Heart left ventricle (tissue), 16 donors: ENCODE results near the gene MED27. TPM values are rescaled to one million over a fixed set of nuclear protein-coding genes. Genes with fewer than 3 reads are reported as not detected.

Experiments
- ATAC-seq, 4 donors: fragments of 200-7000 bp; cut with Tn5 transposase; one replicate each; pipeline ENCODE4 v1.9.1; 2020 to 2022; ENCODE audit warnings: moderate library complexity in 4 of 4, mild to moderate bottlenecking in 3 of 4, moderate number of reproducible peaks in 1 of 4
- DNase-seq, 5 donors: peaks; one replicate each; pipeline ENCODE4 v3.0.0-alpha.2; 2020
- H3K27ac ChIP-seq, 12 donors: fragments of 200-600 bp; sonication (generic) in 4 of 12; one replicate each; pipeline versions ENCODE4 v1.5.0 to v1.8.0; 2016 to 2022; ENCODE audit warnings: mild to moderate bottlenecking in 2 of 12
- H3K27me3 ChIP-seq, 9 donors: fragments of 200-600 bp; sonication (generic) in 2 of 9; one replicate each; pipeline versions ENCODE4 v1.5.1 to v1.8.0; 2016 to 2022; ENCODE audit warnings: mild to moderate bottlenecking in 3 of 9
- H3K36me3 ChIP-seq, 9 donors: fragments of 200-600 bp; sonication (generic) in 2 of 9; one replicate each; pipeline versions ENCODE4 v1.5.0 to v1.8.0; 2018 to 2022; ENCODE audit warnings: mild to moderate bottlenecking in 2 of 9
- H3K4me1 ChIP-seq, 12 donors: fragments of 200-600 bp; sonication (generic) in 4 of 12; one replicate each; pipeline versions ENCODE4 v1.5.0 to v1.8.0; 2016 to 2022; ENCODE audit warnings: mild to moderate bottlenecking in 3 of 12
- H3K4me3 ChIP-seq, 12 donors: fragments of 200-600 bp; sonication (generic) in 4 of 12; one replicate each; pipeline versions ENCODE4 v1.5.0 to v1.8.0; 2017 to 2022; ENCODE audit warnings: mild to moderate bottlenecking in 9 of 12, moderate library complexity in 4 of 12
- H3K9me3 ChIP-seq, 12 donors: fragments of 200-600 bp; sonication (generic) in 4 of 12; one replicate each; pipeline versions ENCODE4 v1.5.0 to v1.8.0; 2016 to 2022; ENCODE audit warnings: mild to moderate bottlenecking in 1 of 12
- POLR2A ChIP-seq, 2 donors: fragments of 450-650 bp; IDR thresholded peaks; one replicate each; pipeline ENCODE4 v1.6.1; 2017; ENCODE audit warnings: antibody characterized with exemption in 2 of 2, mild to moderate bottlenecking in 2 of 2, moderate library complexity in 2 of 2
- WGBS, 4 donors: extraction: QIAGEN DNeasy Blood & Tissue Kit in 2 of 4; methylation state at CpG; one replicate each; pipeline versions ENCODE4 v1.1.5 to v1.1.7; 2013 to 2018; 5-methylcytosine and 5-hydroxymethylcytosine counted together
- intact Hi-C, 10 donors: fragments of 100-400 bp; cut with DNase I; formaldehyde crosslinking; loops; one replicate each; pipeline versions ENCODE4 v1.11.1 to v1.14.2; 2022
- polyA plus RNA-seq, 2 donors: library from polyadenylated mRNA; stranded (reverse); fragments of 200-250 nt; gene quantifications; one replicate each; pipeline ENCODE4 v1.2.3, GENCODE V29; 2013
- total RNA-seq, 9 donors: library from RNA; depleted of rRNA in 2 of 9; stranded (reverse); fragments of >200 nt in 2 of 9; fragmentation: NEBNext Ultra II Directional in 3 of 9; extraction: Animal tissue kit (Norgen Biotek cat#: 25700) in 3 of 9; gene quantifications; one replicate each; pipeline versions ENCODE4 v1.1.0 to v1.2.4, GENCODE V29; 2016 to 2023
- TF ChIP-seq, protein P1 (sequence below), 12 donors: fragments of 200-600 bp; sonication (generic) in 4 of 12; IDR thresholded peaks; one replicate each; pipeline versions ENCODE4 v1.5.0 to v1.8.0; 2018 to 2022; ENCODE audit warnings: antibody characterized with exemption in 12 of 12, mild to moderate bottlenecking in 5 of 12
- donor health status: ischemic (EF 13 %, LVEDD 7.1; RV severe dilation, severe dysfunction).
- donor health status: healthy with polysubstance abuse.
- donor health status: DM: no; HTN: yes; CAD: no.
- donor health status: DM: no; HTN: no; CAD: no.
- donor health status: ischemic (EF 25% LVEDD 6.9; RV normal size, moderate dysfunction).
- donor health status: ischemic (EF 25% LVEDD 5.7; RV mildly dilated, moderate dysfunction).
- donor health status: healthy.
- donor health status: DM: yes; HTN: yes; CAD: no.
- donor health status: ischemic (EF 35%, LVEDD 5.7; RV mildly dilated, moderate dysfunction).
- donor health status: nonischemic (EF 11% LVEDD 7.7; RV severe dilation, severe dysfunction).
- donor health status: DM: yes; HTN: yes; CAD: no.
- donor health status: PGD.
- donor health status: ischemic (EF 29% LVEDD 5.4; RV normal size, mild dysfunction).
- donor health status: nonischemic (EF 23%, LVEDD 6.1; RV moderate dilation, normal function).

The MED27 gene
- total and polyA plus RNA-seq, 11 donors, result 14.3 to 23.0 (median 15.6) TPM

GRCh38 chr9:131833083-131833482 lies 246.6 kb downstream of the MED27 start:
- Histone ChIP-seq H3K36me3 (no peaks in the 10 kb centered on the region), H3K9me3 (peaks cover 0 to 15% (median 9%) of the 10 kb centered on the region in 12 donors), H3K4me3 (no peak overlapping the region), H3K4me1 (no peaks in the 10 kb centered on the region), H3K27ac (no peak overlapping the region), H3K27me3 (peaks cover 0 to 12% (median 0%) of the 10 kb centered on the region in 9 donors)
- ATAC-seq, result no peak
- intact Hi-C loops, result loop anchor here in 1 of 10 donors (10.0 kb wide), 2 partner anchors 132 to 402 kb away; no protein-coding TSS in a partner anchor
- TF ChIP-seq, protein P1, sequence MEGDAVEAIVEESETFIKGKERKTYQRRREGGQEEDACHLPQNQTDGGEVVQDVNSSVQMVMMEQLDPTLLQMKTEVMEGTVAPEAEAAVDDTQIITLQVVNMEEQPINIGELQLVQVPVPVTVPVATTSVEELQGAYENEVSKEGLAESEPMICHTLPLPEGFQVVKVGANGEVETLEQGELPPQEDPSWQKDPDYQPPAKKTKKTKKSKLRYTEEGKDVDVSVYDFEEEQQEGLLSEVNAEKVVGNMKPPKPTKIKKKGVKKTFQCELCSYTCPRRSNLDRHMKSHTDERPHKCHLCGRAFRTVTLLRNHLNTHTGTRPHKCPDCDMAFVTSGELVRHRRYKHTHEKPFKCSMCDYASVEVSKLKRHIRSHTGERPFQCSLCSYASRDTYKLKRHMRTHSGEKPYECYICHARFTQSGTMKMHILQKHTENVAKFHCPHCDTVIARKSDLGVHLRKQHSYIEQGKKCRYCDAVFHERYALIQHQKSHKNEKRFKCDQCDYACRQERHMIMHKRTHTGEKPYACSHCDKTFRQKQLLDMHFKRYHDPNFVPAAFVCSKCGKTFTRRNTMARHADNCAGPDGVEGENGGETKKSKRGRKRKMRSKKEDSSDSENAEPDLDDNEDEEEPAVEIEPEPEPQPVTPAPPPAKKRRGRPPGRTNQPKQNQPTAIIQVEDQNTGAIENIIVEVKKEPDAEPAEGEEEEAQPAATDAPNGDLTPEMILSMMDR (IDR thresholded peaks at IDR 0.05), result no peak
- no peak for TF ChIP-seq POLR2A (IDR thresholded peaks at IDR 0.05)
- 59 to 83% (median 62%) methylated on average over 4 of the region's 4 CpGs for WGBS, 4 donors
- peak in 1 of 5 donors; percentile 27 for DNase-seq

DNA sequence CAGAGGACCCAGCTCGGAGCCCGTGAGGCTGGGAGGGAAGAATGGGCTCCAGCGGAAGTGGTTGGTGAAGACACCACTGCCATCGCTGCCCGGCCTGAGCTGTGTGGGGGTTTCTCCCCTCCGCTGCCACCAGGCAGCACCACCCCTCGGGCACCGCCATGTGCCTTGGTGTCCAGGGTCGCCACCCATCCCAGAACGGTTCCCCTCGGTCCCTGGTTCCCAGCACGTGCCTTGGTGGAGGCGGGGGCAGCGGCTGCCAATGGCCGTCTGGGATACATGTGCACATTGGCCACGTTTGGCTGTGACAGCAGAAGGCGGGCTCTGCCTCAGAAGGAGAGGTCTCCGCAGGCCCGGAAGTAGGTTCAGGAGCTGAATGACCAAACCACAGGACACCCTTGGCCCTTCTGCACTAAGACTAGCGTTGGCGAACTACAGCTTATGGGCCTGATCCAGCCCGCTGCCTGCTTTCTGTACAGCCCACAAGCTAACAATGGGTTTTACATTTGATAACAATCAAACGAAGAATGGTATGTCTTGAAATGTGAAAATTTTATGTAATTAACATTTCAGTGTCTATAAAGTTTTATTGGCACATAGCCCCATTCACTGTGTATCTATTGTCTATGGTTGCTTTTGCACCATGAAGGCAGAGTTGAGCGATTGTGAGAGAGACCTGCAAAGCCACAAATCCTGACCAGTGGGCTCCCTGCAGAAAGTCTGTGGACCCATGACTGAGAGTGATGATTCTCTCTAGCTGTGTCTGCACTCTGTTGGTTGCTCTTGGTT lies 248.1 kb downstream of the MED27 start:
- intact Hi-C loops, result loop anchor here in 1 of 10 donors (10.0 kb wide), 2 partner anchors 133 to 403 kb away; no protein-coding TSS in a partner anchor
- Histone ChIP-seq H3K36me3 (no peaks in the 10 kb centered on the region), H3K27me3 (peaks cover 0 to 22% (median 0%) of the 10 kb centered on the region in 9 donors), H3K9me3 (peaks cover 0 to 15% (median 9%) of the 10 kb centered on the region in 12 donors), H3K4me1 (no peaks in the 10 kb centered on the region), H3K27ac (no peak overlapping the region), H3K4me3 (no peak overlapping the region)
- no peak for TF ChIP-seq POLR2A (IDR thresholded peaks at IDR 0.05)
- TF ChIP-seq, protein P1 (IDR thresholded peaks at IDR 0.05), result no peak
- 83 to 89% (median 85%) methylated on average over 19 to 24 of the region's 24 CpGs for WGBS, 4 donors
- no peak for ATAC-seq
- peak in 2 of 5 donors; percentile 13 to 50 for DNase-seq

DNA sequence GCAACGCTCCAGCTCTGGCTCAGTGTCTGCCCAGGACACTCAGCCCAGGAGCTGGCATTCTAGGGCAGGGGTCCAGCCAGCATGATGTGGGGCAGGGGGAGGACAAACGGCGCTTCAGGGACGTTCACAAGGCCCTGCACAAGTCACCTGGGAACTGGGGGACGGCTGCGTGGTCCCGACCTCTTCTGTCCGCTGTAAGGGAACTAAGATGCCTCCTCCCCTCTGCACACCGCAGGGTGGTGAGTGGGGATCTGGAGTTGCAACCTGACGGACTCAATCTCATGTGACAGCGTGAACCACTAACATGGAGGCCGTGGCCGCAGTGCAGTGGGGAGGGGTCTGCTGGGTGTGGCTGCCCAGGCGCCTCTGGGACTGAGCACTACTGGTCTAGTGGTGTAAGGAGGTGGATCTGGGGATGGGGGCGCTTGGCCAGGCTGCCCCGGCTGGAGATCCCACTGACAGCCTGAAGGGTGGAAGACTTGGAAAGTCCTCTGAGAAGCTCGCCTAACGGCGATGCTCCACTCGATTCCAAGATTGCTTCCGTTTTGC lies 251.8 kb downstream of the MED27 start:
- peak in 1 of 4 donors; percentile 24 for ATAC-seq
- 75 to 79% (median 78%) methylated on average over 20 to 21 of the region's 21 CpGs for WGBS, 4 donors
- DNase-seq, result peak in 2 of 5 donors; percentile 10 to 36
- Histone ChIP-seq H3K9me3 (no peaks in the 10 kb centered on the region), H3K27me3 (peaks cover 0 to 46% (median 9%) of the 10 kb centered on the region in 9 donors), H3K27ac (no peak overlapping the region), H3K4me3 (no peak overlapping the region), H3K4me1 (no peaks in the 10 kb centered on the region), H3K36me3 (no peaks in the 10 kb centered on the region)
- no peak for TF ChIP-seq POLR2A (IDR thresholded peaks at IDR 0.05)
- TF ChIP-seq, protein P1 (IDR thresholded peaks at IDR 0.05), result no peak
- intact Hi-C loops, result no loop called here

DNA sequence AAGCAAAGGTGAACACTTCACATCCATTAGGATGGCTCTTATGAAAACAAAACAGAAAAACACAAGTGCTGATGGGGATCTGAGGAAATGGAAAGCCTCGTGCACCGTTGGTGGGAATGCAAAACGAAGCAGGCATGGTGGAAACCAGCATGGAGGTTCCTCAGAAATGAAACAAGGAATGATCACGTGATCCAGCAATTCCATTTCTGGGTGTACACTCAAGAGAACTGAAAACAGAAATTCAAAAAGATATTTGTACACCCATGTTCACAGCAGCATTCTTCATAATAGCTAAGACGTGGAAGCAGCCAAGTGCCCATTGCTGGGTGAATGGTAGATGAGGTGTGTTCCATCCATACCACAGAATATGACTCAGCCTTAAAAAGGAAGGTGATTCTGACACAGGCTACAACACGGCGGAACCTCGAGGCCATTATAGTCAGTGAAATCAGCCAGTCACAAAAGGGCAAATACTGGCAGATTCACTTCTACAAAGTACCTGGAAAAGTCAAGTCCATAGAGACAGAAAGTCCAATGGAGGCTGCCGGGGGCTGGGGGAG lies 252.6 kb downstream of the MED27 start:
- WGBS, 4 donors, result 71 to 80% (median 75%) methylated on average over 9 of the region's 9 CpGs
- intact Hi-C loops, result no loop called here
- Histone ChIP-seq H3K4me1 (no peaks in the 10 kb centered on the region), H3K9me3 (no peaks in the 10 kb centered on the region), H3K27ac (no peak overlapping the region), H3K4me3 (no peak overlapping the region), H3K27me3 (peaks cover 0 to 49% (median 11%) of the 10 kb centered on the region in 9 donors), H3K36me3 (no peaks in the 10 kb centered on the region)
- no peak for TF ChIP-seq POLR2A (IDR thresholded peaks at IDR 0.05)
- TF ChIP-seq, protein P1 (IDR thresholded peaks at IDR 0.05), result no peak
- ATAC-seq (no peak), DNase-seq (peak in 1 of 5 donors; percentile 21)
